NT2/D1 (cell line): ENCODE data around the gene TRAF3IP1.

ENCODE experiments used
- DNase-seq: peaks from one replicate; pipeline ENCODE4 v3.0.0-alpha.2; 2011; ENCODE audit warnings: low read depth, low spot score
- H3K27me3 ChIP-seq: 2 replicates; pipeline ENCODE4 v1.6.0; 2011; ENCODE audit warnings: mild to moderate bottlenecking; ENCODE audit not compliant: insufficient read length, insufficient read depth
- H3K36me3 ChIP-seq: 2 replicates; pipeline ENCODE4 v1.6.1; 2011; ENCODE audit warnings: mild to moderate bottlenecking, low read length, mixed read lengths; ENCODE audit not compliant: insufficient read depth, insufficient read length
- H3K4me1 ChIP-seq: 2 replicates; pipeline ENCODE4 v1.5.1; 2011; ENCODE audit not compliant: insufficient read depth, insufficient read length
- H3K4me3 ChIP-seq: 2 replicates; pipeline ENCODE4 v1.5.1; 2011; ENCODE audit warnings: low read depth; ENCODE audit not compliant: insufficient read length
- H3K9ac ChIP-seq: 2 replicates; pipeline ENCODE4 v1.6.0; 2011; ENCODE audit warnings: low read depth; ENCODE audit not compliant: insufficient read length
- H3K9me3 ChIP-seq: 2 replicates; pipeline ENCODE4 v1.5.1; 2011; ENCODE audit warnings: mild to moderate bottlenecking, low read length; ENCODE audit not compliant: insufficient read depth
- SUZ12 ChIP-seq: IDR thresholded peaks from 2 replicates; pipeline ENCODE4 v1.6.1; 2011; ENCODE audit not compliant: insufficient read length, insufficient read depth; ENCODE audit errors: extremely low read depth
- YY1 ChIP-seq: IDR thresholded peaks from 2 replicates; pipeline ENCODE4 v1.6.1; 2011; ENCODE audit not compliant: insufficient read length, insufficient read depth
- ZNF274 ChIP-seq: IDR thresholded peaks from 2 replicates; pipeline ENCODE4 v1.6.1; 2011; ENCODE audit warnings: mild to moderate bottlenecking, low read depth, low read length

Gene TRAF3IP1

DNA sequence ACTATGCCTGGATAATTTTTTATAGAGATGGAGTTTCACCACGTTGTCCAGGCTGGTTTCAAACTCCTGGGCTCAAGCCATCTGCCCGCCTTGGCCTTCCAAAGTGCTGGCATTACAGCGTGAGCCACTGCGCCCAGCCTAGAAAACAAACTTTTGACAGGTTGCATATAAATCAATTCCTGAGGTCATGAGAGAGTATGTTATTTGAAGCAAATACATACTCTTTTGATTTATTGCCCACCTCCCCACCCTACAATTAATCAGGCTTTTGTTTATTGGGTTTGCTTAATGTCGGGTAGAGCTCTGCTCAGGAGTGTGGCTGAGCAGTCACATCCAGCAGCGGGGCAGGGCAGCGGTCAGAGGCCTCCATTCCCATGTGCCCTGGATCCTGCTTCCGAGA, 68.5 kb downstream of the TRAF3IP1 start:
- Histone ChIP-seq H3K9ac (no peak overlapping the region), H3K9me3 (no peaks in the 10 kb centered on the region), H3K4me1 (no peaks in the 10 kb centered on the region), H3K4me3 (no peak overlapping the region), H3K27me3 (no peaks in the 10 kb centered on the region), H3K36me3 (no peaks in the 10 kb centered on the region)
- no peak for DNase-seq
- TF ChIP-seq SUZ12: no peak
- no peak for TF ChIP-seq YY1
- no peak for TF ChIP-seq ZNF274

DNA sequence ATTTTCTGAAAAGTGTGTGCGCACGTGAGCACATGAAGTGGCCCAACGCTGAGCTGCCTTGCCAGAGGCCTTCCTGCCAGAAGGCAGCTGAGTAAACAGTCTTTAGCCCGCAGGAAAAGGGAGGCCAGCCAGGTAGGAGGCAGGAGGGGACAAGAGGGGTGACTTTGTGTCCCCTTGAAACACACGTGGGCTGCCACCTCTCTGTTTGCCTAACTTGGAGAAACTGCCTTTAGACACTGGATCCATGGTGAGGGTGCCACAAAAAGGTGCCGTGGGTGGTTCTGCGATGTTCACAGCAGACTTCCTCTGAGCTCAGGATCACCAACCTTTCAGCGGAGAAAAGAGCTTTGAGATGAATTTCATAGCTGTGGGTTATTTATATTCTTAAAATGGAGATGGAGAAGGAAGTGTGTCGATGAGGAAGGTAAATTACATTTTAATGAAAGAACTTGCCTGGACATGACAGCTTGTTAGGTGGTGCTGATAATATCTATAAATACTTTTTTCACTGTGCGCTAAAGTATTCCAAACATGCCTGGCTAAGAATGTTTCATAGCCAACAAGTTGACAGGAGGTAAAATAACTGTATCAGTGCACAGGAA, 69.8 kb downstream of the TRAF3IP1 start:
- TF ChIP-seq SUZ12 (no peak), YY1 (no peak), ZNF274 (no peak)
- H3K36me3 ChIP-seq: no peaks in the 10 kb centered on the region
- H3K4me1 ChIP-seq: no peaks in the 10 kb centered on the region
- DNase-seq: no peak
- H3K9me3 ChIP-seq: no peaks in the 10 kb centered on the region
- no peaks in the 10 kb centered on the region for H3K27me3 ChIP-seq
- H3K4me3 ChIP-seq: no peak overlapping the region
- no peak overlapping the region for H3K9ac ChIP-seq

DNA sequence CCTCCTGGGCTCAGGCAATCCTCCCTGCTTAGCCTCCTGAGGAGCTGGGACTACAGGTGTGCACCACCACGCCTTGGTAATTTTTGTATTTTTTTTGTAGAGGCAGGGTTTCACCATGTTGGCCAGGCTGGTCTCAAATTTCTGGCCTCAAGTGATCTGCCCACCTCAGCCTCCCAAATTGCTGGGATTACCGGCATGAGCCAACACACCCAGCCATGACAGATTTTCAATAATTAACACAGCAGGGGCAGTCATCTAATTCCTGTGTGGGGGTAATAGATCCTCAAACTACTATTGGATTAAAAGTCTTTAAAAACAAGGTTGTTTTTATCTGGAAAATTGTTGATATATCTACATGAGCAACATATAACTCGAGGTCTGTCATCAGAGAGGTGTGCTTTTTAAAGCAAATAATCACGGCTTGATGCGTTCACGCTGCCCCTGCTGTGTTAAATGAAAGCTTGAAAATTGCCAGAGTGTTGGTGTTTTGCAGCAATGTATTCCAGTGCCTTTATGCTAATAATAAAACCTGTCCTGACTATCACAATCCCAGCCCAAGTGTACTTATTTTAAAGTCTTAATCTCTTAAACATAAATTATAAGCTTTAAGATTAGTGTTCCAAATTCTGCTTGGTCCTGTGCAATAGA, 70.8 kb downstream of the TRAF3IP1 start:
- Histone ChIP-seq H3K4me3 (no peak overlapping the region), H3K4me1 (no peaks in the 10 kb centered on the region), H3K9me3 (no peaks in the 10 kb centered on the region), H3K36me3 (no peaks in the 10 kb centered on the region), H3K27me3 (no peaks in the 10 kb centered on the region), H3K9ac (no peak overlapping the region)
- no peak for TF ChIP-seq SUZ12
- no peak for TF ChIP-seq ZNF274
- no peak for TF ChIP-seq YY1
- no peak for DNase-seq

DNA sequence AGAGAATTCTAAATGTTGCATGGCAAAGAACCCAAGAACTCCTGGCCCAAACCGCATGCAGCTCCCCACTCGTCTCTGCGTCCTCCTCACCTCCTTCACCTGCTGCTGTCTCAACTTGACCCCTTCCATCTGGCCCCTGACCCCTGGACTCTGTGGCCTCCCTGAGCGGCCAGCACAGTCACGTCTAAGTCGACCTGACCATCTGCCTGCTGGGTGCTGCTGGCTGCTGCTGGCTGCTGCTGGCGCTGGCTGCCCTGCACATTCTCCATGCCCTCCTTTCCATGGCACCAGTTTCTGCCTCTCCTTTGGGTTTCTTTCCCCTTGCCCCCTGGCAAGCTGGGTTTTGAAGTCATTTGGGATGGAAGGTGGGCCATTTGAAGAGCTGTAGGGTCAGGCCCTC, 76.3 kb downstream of the TRAF3IP1 start:
- TF ChIP-seq SUZ12: no peak
- Histone ChIP-seq H3K4me1 (peaks cover 2% of the 10 kb centered on the region), H3K9ac (no peak overlapping the region), H3K4me3 (no peak overlapping the region), H3K27me3 (no peaks in the 10 kb centered on the region), H3K9me3 (no peaks in the 10 kb centered on the region), H3K36me3 (peaks cover 6% of the 10 kb centered on the region)
- DNase-seq: no peak

DNA sequence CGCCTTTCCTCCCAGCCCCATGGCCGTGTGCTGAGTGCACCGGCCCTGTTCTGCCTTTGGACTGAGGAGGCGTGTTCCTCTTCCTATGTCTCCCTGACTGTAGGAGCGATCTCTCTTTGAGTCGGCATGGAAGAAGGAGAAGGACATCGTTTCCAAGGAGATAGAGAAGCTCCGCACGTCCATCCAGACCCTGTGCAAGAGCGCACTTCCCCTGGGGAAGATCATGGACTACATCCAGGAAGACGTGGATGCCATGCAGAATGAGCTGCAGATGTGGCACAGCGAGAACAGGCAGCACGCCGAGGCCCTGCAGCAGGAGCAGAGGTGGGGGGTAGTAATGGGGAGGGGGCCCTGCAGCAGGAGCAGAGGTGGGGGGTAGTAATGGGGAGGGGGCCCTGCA, 77.0 kb downstream of the TRAF3IP1 start:
- Histone ChIP-seq H3K36me3 (peaks cover 9% of the 10 kb centered on the region), H3K4me1 (peaks cover 2% of the 10 kb centered on the region), H3K4me3 (no peak overlapping the region), H3K9me3 (no peaks in the 10 kb centered on the region), H3K9ac (no peak overlapping the region), H3K27me3 (no peaks in the 10 kb centered on the region)
- DNase-seq: no peak
- TF ChIP-seq SUZ12 (no peak), ZNF274 (no peak), YY1 (no peak)

DNA sequence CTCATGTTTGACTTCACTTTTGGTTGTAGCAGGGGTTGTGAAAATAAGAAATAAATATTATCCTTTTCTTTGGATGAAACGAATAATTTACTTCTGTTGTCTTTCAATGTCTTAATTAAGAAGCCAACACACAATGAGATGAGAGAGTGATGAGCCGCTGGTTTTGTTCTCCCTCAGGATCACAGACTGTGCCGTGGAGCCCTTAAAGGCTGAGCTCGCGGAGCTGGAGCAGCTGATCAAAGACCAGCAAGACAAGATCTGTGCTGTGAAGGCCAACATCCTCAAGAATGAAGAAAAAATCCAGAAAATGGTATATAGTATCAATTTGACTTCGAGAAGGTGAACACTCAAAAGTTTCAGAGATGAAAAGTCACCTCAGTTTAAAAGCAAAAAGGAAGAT, 78.3 kb downstream of the TRAF3IP1 start:
- Histone ChIP-seq H3K27me3 (no peaks in the 10 kb centered on the region), H3K4me3 (no peak overlapping the region), H3K36me3 (peaks cover 14% of the 10 kb centered on the region), H3K4me1 (peaks cover 2% of the 10 kb centered on the region), H3K9me3 (no peaks in the 10 kb centered on the region), H3K9ac (no peak overlapping the region)
- DNase-seq: no peak
- TF ChIP-seq SUZ12: no peak
- TF ChIP-seq YY1: no peak
- TF ChIP-seq ZNF274: no peak

DNA sequence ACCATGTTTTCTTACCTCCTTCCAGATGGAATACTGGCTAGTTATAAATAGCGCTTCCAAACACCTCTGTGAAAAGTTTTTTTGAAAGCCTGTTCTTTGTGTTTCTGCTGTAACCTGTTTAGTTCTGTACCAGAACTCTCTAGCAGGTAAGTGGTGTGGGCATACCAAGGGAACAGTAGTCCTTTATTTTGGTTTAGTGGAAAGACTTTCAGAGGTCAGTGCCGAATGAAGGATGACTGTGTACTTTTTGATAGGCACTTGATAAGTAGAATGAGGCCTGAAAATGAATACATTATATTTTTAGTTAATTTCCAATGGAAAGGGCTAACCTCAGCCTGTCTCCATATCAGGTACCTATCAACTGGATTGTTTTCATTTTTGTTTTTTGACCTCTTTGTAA, 78.8 kb downstream of the TRAF3IP1 start:
- H3K27me3 ChIP-seq: no peaks in the 10 kb centered on the region
- no peaks in the 10 kb centered on the region for H3K9me3 ChIP-seq
- H3K36me3 ChIP-seq: peaks cover 14% of the 10 kb centered on the region
- TF ChIP-seq YY1: no peak
- no peak for TF ChIP-seq ZNF274
- TF ChIP-seq SUZ12: no peak
- H3K4me3 ChIP-seq: no peak overlapping the region
- DNase-seq: no peak
- peaks cover 4% of the 10 kb centered on the region for H3K4me1 ChIP-seq
- H3K9ac ChIP-seq: no peak overlapping the region
